Astrocyte of the cerebellum (primary cell): ENCODE data around the gene ABCA1.
"Not testable (repeated sequence)": the region's sequence is repeated elsewhere in the genome, so short reads cannot be mapped to it uniquely, and the experiment has no call there.

Experiments used
- DNase-seq: peaks from one replicate; pipeline ENCODE4 v3.0.0-alpha.2; 2011; ENCODE audit warnings: low read depth
- H3K4me3 ChIP-seq: 2 replicates; pipeline ENCODE4 v1.5.1; 2011; ENCODE audit warnings: mild to moderate bottlenecking, low read depth, low read length, moderate library complexity
- in situ Hi-C: cut with HindIII; loops from 2 replicates; pipeline ENCODE4 v1.10.0; 2017; ENCODE audit warnings: low sequenced_read_pairs
- TF ChIP-seq, protein P1 (sequence below): IDR thresholded peaks from 2 replicates; pipeline ENCODE4 v1.5.1; 2012; ENCODE audit warnings: low read length, low read depth, moderate library complexity, mild to moderate bottlenecking; ENCODE audit errors: missing control alignments

The ABCA1 gene

DNA sequence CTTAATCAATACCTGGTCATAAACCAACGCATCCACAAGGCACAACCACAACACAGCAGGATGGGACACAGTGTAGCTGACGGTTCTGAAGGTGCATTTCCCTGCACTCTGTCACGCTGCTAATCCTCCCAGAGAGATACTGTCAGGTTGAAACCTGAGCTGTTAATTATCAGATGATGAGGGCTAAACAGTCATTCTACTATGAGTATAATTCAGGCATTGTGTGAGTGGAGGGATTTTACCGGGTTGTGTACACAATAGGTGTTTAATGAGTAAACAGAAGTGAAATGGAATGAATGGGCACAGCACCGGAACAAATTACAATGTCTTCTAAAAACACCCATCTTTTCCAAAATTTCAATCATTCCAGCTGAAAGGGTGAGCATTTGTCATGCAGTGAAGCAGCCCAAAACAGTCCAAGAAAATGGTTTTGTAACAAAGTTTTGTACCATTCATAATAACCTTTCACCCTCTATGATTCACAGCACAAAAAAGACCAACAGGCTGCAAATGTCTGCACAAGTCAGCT lies 71.5 kb downstream of the ABCA1 start:
- DNase-seq: no peak
- TF ChIP-seq, protein P1, sequence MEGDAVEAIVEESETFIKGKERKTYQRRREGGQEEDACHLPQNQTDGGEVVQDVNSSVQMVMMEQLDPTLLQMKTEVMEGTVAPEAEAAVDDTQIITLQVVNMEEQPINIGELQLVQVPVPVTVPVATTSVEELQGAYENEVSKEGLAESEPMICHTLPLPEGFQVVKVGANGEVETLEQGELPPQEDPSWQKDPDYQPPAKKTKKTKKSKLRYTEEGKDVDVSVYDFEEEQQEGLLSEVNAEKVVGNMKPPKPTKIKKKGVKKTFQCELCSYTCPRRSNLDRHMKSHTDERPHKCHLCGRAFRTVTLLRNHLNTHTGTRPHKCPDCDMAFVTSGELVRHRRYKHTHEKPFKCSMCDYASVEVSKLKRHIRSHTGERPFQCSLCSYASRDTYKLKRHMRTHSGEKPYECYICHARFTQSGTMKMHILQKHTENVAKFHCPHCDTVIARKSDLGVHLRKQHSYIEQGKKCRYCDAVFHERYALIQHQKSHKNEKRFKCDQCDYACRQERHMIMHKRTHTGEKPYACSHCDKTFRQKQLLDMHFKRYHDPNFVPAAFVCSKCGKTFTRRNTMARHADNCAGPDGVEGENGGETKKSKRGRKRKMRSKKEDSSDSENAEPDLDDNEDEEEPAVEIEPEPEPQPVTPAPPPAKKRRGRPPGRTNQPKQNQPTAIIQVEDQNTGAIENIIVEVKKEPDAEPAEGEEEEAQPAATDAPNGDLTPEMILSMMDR: no peak
- in situ Hi-C loops: loop anchor here (25.0 kb wide), 1 partner anchor 556 kb away; no protein-coding TSS in a partner anchor
- no peak overlapping the region for H3K4me3 ChIP-seq

DNA sequence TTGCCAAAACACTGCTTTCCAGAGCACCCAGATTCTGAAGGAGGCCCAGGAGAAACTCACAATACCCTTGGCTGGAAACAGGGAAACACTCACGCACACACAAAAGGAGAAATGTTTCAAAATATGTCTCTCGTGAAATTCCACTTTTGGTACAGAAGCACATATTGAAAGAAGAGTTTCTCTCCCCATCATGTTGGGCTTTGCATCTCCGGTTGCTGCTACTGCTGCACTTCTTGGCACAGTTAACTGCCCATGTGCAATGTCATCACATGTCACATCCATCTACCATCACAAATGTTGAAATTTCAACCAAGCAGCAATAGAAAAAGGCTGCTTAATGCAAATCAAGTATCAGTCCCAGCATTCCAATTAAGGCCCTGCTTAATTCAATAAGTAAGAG lies 72.1 kb downstream of the ABCA1 start:
- H3K4me3 ChIP-seq: no peak overlapping the region
- TF ChIP-seq, protein P1: no peak
- in situ Hi-C loops: loop anchor here (25.0 kb wide), 1 partner anchor 556 kb away; no protein-coding TSS in a partner anchor
- no peak for DNase-seq

DNA sequence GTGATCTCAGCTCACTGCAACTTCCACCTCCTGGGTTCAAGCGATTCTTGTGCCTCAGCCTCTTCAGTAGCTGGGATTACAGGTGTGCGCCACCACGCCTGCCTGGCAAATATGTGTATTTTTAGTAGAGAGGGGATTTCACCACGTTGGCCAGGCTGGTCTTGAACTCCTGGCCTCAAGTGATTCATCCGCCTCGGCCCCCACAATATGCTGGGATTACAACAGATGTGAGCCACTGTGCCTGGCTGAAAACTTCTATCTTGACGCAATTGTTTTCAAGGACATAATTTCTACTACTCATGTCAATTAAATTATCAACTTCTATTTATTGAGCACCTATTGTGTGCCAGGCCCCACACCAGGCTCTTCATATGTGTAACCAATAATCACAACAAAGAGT lies 72.7 kb downstream of the ABCA1 start:
- in situ Hi-C loops: loop anchor here (25.0 kb wide), 1 partner anchor 557 kb away; no protein-coding TSS in a partner anchor
- not testable (repeated sequence) for DNase-seq, H3K4me3 ChIP-seq

DNA sequence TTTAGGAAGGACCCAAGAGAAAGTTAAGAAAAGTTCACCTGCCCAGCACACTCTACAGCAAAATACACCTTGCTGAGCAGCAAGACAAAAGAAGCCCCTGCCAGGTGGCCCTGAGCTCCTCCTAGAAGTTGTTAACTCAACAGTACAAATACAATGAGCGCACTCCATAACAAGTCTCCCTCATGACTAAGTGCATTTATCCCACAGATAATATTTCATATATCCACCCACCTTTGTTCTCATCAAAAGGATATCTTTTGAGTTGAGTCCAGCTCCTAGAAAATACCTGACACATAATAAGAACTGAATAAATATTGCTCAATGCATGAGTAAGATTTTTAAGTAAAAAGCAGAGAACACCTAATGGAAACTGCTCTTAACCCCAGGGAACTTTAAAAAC lies 73.3 kb downstream of the ABCA1 start:
- in situ Hi-C loops: loop anchor here (25.0 kb wide), 1 partner anchor 558 kb away; no protein-coding TSS in a partner anchor
- DNase-seq: no peak
- TF ChIP-seq, protein P1: no peak

DNA sequence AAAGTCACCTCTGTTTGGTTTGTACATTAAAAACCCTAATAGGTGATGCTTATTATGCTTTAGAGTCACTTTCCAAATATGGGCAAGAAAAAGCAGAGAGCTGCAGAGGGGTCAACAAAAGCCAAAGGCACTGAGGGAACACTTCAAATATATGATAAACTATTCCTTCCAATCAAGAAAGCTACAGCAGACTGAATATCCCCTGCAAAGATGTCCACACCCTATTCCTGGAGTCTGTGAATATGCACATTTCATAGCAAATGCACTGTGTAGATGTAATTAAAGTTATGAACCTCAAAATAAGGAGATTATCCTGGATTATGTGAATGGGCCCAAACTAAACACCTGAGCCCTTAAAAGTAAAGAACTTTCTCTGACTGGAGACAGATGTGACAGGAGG lies 74.3 kb downstream of the ABCA1 start:
- DNase-seq: no peak
- TF ChIP-seq, protein P1: no peak
- in situ Hi-C loops: loop anchor here (25.0 kb wide), 1 partner anchor 559 kb away; no protein-coding TSS in a partner anchor

More for the DNA sequence above, 73.3 kb downstream of the ABCA1 start:
- no peak overlapping the region for H3K4me3 ChIP-seq

DNA sequence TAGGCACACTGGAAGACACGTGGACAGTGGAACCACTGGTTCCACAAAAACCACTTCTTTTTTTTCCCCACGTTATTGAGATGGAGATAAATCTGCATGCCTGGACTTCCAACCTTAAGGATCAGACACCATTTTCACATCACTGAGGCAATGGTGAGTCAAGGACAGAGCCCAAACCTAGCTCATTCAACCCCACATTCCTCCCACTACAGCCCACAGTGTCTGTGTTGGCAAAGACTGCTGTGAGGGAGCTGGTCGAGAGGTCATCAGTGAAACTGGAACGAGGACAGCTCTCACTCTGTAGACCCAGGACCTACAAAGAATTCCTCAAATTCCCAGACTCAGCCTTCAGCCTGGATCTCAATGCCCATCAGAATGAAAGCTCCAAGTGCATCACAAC lies 74.8 kb downstream of the ABCA1 start:
- no peak overlapping the region for H3K4me3 ChIP-seq
- in situ Hi-C loops: loop anchor here (25.0 kb wide), 1 partner anchor 559 kb away; no protein-coding TSS in a partner anchor
- TF ChIP-seq, protein P1: no peak
- no peak for DNase-seq

More for the DNA sequence above, 74.3 kb downstream of the ABCA1 start:
- H3K4me3 ChIP-seq: no peak overlapping the region

DNA sequence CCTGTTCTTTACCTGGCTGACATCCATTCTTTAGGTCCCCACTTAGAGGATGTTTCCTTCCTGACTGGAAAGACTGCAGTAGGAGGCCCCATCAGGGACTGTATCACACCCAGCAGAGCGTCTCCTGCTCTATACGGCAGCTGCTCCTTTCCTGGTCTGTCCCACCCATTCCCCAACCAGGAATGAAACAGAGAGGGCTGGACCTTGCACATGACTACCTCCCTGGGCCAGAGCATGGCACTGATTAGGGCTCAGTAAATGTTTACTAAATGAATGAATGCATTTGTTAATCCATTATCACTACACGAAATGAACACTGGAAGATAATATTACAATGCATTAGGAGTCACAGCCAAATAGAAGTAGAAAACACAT lies 76.4 kb downstream of the ABCA1 start:
- TF ChIP-seq, protein P1: no peak
- in situ Hi-C loops: loop anchor here (25.0 kb wide), 1 partner anchor 561 kb away; no protein-coding TSS in a partner anchor

More for the DNA sequence above, 76.4 kb downstream of the ABCA1 start:
- no peak for DNase-seq
- H3K4me3 ChIP-seq: no peak overlapping the region
